ENCODE measurements around the gene NHLRC2.

NHLRC2 gene

DNA sequence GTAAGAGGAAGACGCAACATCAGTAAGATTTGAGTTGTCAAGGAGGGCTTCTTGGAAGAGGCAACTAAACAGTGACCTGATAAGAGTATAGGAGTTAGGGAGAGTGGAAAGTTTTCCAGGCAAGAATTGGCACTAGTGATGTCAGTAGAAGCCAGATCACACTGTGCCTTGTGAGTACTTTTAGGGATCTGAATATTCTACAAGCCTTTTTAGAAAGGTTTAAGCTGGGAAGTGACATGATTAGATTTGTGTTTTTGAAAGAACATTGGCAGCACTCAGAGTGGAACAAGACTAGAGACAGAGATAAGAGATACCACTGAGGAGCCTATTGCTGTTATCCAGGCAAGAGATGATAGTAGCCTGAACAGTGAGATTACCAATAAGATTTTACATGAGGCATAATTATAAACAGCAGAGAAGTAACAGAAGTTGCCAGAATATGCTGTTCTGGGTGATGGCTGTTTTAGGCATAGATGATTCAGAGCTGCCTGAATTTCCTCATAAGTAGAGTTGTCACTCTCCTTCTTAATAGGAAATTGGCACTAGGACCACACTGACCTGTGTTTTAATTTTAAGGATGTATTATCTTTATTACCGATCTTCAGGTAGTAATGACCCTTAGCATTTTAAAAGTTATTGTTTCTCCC, 45.6 kb downstream of the NHLRC2 start:
- H3K4me2 ChIP-seq = no peak overlapping the region
- no peaks in the 10 kb centered on the region for H3K27me3 ChIP-seq (ENCODE audit: insufficient read depth, low read depth)
- H3K4me1 ChIP-seq (ENCODE audit: low read depth, poor library complexity, severe bottlenecking) = no peaks in the 10 kb centered on the region
- TF ChIP-seq, protein P1, sequence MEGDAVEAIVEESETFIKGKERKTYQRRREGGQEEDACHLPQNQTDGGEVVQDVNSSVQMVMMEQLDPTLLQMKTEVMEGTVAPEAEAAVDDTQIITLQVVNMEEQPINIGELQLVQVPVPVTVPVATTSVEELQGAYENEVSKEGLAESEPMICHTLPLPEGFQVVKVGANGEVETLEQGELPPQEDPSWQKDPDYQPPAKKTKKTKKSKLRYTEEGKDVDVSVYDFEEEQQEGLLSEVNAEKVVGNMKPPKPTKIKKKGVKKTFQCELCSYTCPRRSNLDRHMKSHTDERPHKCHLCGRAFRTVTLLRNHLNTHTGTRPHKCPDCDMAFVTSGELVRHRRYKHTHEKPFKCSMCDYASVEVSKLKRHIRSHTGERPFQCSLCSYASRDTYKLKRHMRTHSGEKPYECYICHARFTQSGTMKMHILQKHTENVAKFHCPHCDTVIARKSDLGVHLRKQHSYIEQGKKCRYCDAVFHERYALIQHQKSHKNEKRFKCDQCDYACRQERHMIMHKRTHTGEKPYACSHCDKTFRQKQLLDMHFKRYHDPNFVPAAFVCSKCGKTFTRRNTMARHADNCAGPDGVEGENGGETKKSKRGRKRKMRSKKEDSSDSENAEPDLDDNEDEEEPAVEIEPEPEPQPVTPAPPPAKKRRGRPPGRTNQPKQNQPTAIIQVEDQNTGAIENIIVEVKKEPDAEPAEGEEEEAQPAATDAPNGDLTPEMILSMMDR (conservative IDR thresholded peaks at IDR 0.05; ENCODE audit: low read depth, low read length) = no peak
- H2AFZ ChIP-seq (ENCODE audit: low read depth) = no peak overlapping the region
- no peak overlapping the region for H3K27ac ChIP-seq
- H3K4me3 ChIP-seq (IDR thresholded peaks at IDR 0.05; ENCODE audit: insufficient read depth, low read depth, low read length) = no peak overlapping the region
- no peak overlapping the region for H3K9ac ChIP-seq
- no peaks in the 10 kb centered on the region for H3K79me2 ChIP-seq (ENCODE audit: insufficient read depth, low read depth)
- no peaks in the 10 kb centered on the region for H4K20me1 ChIP-seq (ENCODE audit: insufficient read depth)
- H3K36me3 ChIP-seq (ENCODE audit: insufficient read depth) = no peaks in the 10 kb centered on the region

DNA sequence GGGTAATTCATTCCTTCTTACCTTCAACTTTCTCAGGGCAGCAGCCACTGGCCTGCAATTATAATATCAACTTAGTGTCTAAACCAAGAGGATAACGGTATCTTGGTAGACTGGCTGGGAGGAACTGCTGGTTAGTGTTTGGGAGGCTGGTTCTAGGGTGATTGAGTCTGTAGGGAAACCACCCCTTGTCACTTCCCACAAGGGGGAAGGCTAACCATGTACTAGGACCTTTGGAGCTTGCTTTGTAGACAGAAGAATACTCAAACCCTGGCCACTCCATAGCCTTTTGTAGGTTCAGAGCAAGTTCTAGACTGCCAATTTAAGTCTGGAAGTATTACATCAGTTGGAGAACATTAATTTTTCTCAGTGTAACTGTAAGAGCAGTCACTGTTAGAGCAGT, 51.3 kb downstream of the NHLRC2 start:
- no peaks in the 10 kb centered on the region for H4K20me1 ChIP-seq (ENCODE audit: insufficient read depth)
- H3K79me2 ChIP-seq (ENCODE audit: insufficient read depth, low read depth) = no peaks in the 10 kb centered on the region
- no peak overlapping the region for H3K9ac ChIP-seq
- no peak overlapping the region for H3K27ac ChIP-seq
- no peak overlapping the region for H3K4me3 ChIP-seq (IDR thresholded peaks at IDR 0.05; ENCODE audit: insufficient read depth, low read depth, low read length)
- H3K27me3 ChIP-seq (ENCODE audit: insufficient read depth, low read depth) = no peaks in the 10 kb centered on the region
- no peak overlapping the region for H3K4me2 ChIP-seq
- TF ChIP-seq, protein P1 (conservative IDR thresholded peaks at IDR 0.05; ENCODE audit: low read depth, low read length) = no peak
- H2AFZ ChIP-seq (ENCODE audit: low read depth) = no peak overlapping the region
- H3K4me1 ChIP-seq (ENCODE audit: low read depth, poor library complexity, severe bottlenecking) = no peaks in the 10 kb centered on the region
- H3K36me3 ChIP-seq (ENCODE audit: insufficient read depth) = no peaks in the 10 kb centered on the region

DNA sequence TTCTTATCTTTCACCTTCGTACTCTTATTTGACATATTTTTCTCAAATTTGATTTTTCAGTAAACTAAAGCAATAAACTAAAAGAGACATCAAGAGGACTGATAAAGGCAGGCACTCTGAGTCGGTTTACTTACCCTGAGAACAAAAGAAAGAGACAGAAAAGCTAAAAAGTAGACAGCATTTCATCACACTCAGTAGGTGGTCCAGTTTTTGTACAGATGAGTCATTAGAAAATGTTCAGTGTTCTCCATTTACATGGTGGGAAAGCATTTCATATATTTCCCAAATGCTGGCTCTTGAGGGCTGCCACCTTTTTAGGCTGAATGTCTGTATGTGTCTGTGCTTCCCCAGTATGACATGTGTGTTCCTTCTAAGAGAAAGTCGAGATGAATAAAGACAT, 52.7 kb downstream of the NHLRC2 start:
- Histone ChIP-seq H4K20me1 (ENCODE audit: insufficient read depth) (no peaks in the 10 kb centered on the region), H3K79me2 (ENCODE audit: insufficient read depth, low read depth) (no peaks in the 10 kb centered on the region), H2AFZ (ENCODE audit: low read depth) (no peak overlapping the region), H3K4me3 (IDR thresholded peaks at IDR 0.05; ENCODE audit: insufficient read depth, low read depth, low read length) (no peak overlapping the region), H3K4me1 (ENCODE audit: low read depth, poor library complexity, severe bottlenecking) (no peaks in the 10 kb centered on the region), H3K9ac (no peak overlapping the region), H3K27me3 (ENCODE audit: insufficient read depth, low read depth) (no peaks in the 10 kb centered on the region), H3K36me3 (ENCODE audit: insufficient read depth) (no peaks in the 10 kb centered on the region), H3K4me2 (no peak overlapping the region), H3K27ac (no peak overlapping the region)
- TF ChIP-seq, protein P1 (conservative IDR thresholded peaks at IDR 0.05; ENCODE audit: low read depth, low read length) = no peak

DNA sequence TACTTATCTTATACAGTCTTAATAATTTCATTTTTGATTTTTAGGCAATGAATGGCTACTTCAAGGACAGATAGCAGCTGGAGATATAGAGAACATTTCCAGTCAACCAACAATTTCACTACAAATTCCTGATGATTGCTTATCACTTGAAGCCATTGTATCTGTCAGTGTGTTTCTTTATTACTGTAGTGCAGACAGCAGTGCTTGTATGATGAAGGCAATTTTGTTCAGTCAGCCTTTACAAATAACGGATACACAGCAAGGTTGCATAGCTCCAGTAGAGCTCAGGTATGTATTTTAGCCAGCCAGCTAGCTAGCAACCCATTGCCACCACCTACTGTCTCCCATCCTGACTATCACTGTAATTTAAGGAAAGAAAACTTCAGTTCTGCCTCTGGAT, 53.8 kb downstream of the NHLRC2 start:
- H3K79me2 ChIP-seq (ENCODE audit: insufficient read depth, low read depth) = no peaks in the 10 kb centered on the region
- no peak overlapping the region for H2AFZ ChIP-seq (ENCODE audit: low read depth)
- H4K20me1 ChIP-seq (ENCODE audit: insufficient read depth) = no peaks in the 10 kb centered on the region
- H3K4me2 ChIP-seq = no peak overlapping the region
- no peaks in the 10 kb centered on the region for H3K4me1 ChIP-seq (ENCODE audit: low read depth, poor library complexity, severe bottlenecking)
- TF ChIP-seq, protein P1 (conservative IDR thresholded peaks at IDR 0.05; ENCODE audit: low read depth, low read length) = no peak
- no peak overlapping the region for H3K9ac ChIP-seq
- H3K4me3 ChIP-seq (IDR thresholded peaks at IDR 0.05; ENCODE audit: insufficient read depth, low read depth, low read length) = no peak overlapping the region
- no peak overlapping the region for H3K27ac ChIP-seq
- no peaks in the 10 kb centered on the region for H3K27me3 ChIP-seq (ENCODE audit: insufficient read depth, low read depth)
- no peaks in the 10 kb centered on the region for H3K36me3 ChIP-seq (ENCODE audit: insufficient read depth)
